ENCODE results near the gene ZNF436. TPM values are rescaled to one million over a fixed set of nuclear protein-coding genes. Genes with fewer than 3 reads are reported as not detected.

Gene ZNF436
- total and polyA plus RNA-seq, 11 donors, result 3.1 to 29.8 (median 12.1) TPM

- no peak for TF ChIP-seq CTCF (IDR thresholded peaks at IDR 0.05)
- TF ChIP-seq POLR2A (IDR thresholded peaks at IDR 0.05), result no peak
- H3K36me3 ChIP-seq, result peaks cover 0 to 13% (median 0%) of the 10 kb centered on the region in 9 donors
- intact Hi-C loops (cut with DNase I), result loop anchor here in 2 of 10 donors (2.0 kb wide), 2 partner anchors 24 to 26 kb away; partner anchors contain the start of gene ZNF436 (in 1 of the 2)
- whole genome bisulfite sequencing, 4 donors, result 43 to 46% (median 44%) methylated on average over 8 of the region's 8 CpGs
- ATAC-seq (no peak), DNase-seq (no peak)
- H3K4me1 ChIP-seq, result peaks cover 4 to 35% (median 22%) of the 10 kb centered on the region in 12 donors
- H3K27me3 ChIP-seq, result no peaks in the 10 kb centered on the region
- peaks cover 0 to 4% (median 0%) of the 10 kb centered on the region in 12 donors for H3K9me3 ChIP-seq
- H3K27ac ChIP-seq, result peak overlapping the region in 11 of 12 donors; percentile 50 to 86 (median 76)
- peak overlapping the region in 1 of 12 donors; percentile 6 for H3K4me3 ChIP-seq
Measured at GRCh38 chr1:23395154-23395724, 25.6 kb upstream of the ZNF436 start.

GRCh38 chr1:23394684-23395083, 25.0 kb upstream of the ZNF436 start:
- Histone ChIP-seq H3K4me3 (peak overlapping the region in 1 of 12 donors; percentile 6), H3K36me3 (peaks cover 0 to 13% (median 0%) of the 10 kb centered on the region in 9 donors), H3K27ac (peak overlapping the region in 11 of 12 donors; percentile 50 to 86 (median 76)), H3K27me3 (no peaks in the 10 kb centered on the region), H3K9me3 (peaks cover 0 to 4% (median 0%) of the 10 kb centered on the region in 12 donors), H3K4me1 (peaks cover 4 to 35% (median 22%) of the 10 kb centered on the region in 12 donors)
- TF ChIP-seq CTCF (IDR thresholded peaks at IDR 0.05), result peak in 2 of 12 donors; percentile 11 to 23
- TF ChIP-seq POLR2A (IDR thresholded peaks at IDR 0.05), result no peak
- DNase-seq (peak; percentile 81 to 90 (median 85)), ATAC-seq (peak; percentile 69 to 87 (median 86))
- 16 to 21% (median 17%) methylated on average over 7 of the region's 7 CpGs for WGBS, 4 donors
- intact Hi-C loops (cut with DNase I), result loop anchor here in 2 of 10 donors (2.0 kb wide), 2 partner anchors 24 to 26 kb away; partner anchors contain the start of gene ZNF436 (in 1 of the 2)

GRCh38 chr1:23394181-23394580, 24.5 kb upstream of the ZNF436 start:
- Histone ChIP-seq H3K9me3 (peaks cover 0 to 2% (median 0%) of the 10 kb centered on the region in 12 donors), H3K36me3 (peaks cover 0 to 13% (median 0%) of the 10 kb centered on the region in 9 donors), H3K27ac (peak overlapping the region; percentile 50 to 86 (median 76)), H3K4me1 (peaks cover 4 to 35% (median 22%) of the 10 kb centered on the region in 12 donors), H3K27me3 (no peaks in the 10 kb centered on the region), H3K4me3 (no peak overlapping the region)
- TF ChIP-seq CTCF (IDR thresholded peaks at IDR 0.05), result no peak
- DNase-seq (no peak), ATAC-seq (peak; percentile 21 to 74 (median 59))
- WGBS, 4 donors, result 36 to 54% (median 42%) methylated on average over 4 of the region's 4 CpGs
- intact Hi-C loops (cut with DNase I), result loop anchor here in 2 of 10 donors (2.0 kb wide), 2 partner anchors 23 to 25 kb away; partner anchors contain the start of gene ZNF436 (in 1 of the 2)

- DNase-seq (peak in 4 of 5 donors; percentile 55 to 86 (median 80)), ATAC-seq (peak; percentile 34 to 73 (median 68))
- H3K27ac ChIP-seq, result peak overlapping the region; percentile 50 to 86 (median 76)
- TF ChIP-seq POLR2A (IDR thresholded peaks at IDR 0.05) (no peak), CTCF (IDR thresholded peaks at IDR 0.05) (no peak)
- H3K27me3 ChIP-seq, result no peaks in the 10 kb centered on the region
- H3K9me3 ChIP-seq, result no peaks in the 10 kb centered on the region
- intact Hi-C loops (cut with DNase I), result loop anchor here in 2 of 10 donors (2.0 kb wide), 2 partner anchors 23 to 25 kb away; partner anchors contain the start of gene ZNF436 (in 1 of the 2)
- peaks cover 4 to 35% (median 22%) of the 10 kb centered on the region in 12 donors for H3K4me1 ChIP-seq
- WGBS, 4 donors, result 55 to 78% (median 64%) methylated on average over 14 to 15 of the region's 15 CpGs
- peaks cover 0 to 13% (median 0%) of the 10 kb centered on the region in 9 donors for H3K36me3 ChIP-seq
- no peak overlapping the region for H3K4me3 ChIP-seq
Measured at GRCh38 chr1:23393706-23394105, 24.1 kb upstream of the ZNF436 start.
